GM23248 (cell line): ENCODE results near the gene RPL29. TPM values are rescaled to one million over a fixed set of nuclear protein-coding genes. Genes with fewer than 3 reads are reported as not detected.

Experiments
- DNase-seq: peaks from one replicate; pipeline ENCODE4 v3.0.0-alpha.2; 2015
- H2AFZ ChIP-seq: fragments of 200-600 bp; sonication (generic); 2 replicates; pipeline ENCODE4 v1.6.1; 2016; ENCODE audit warnings: antibody characterized with exemption
- H3F3A ChIP-seq: fragments of 200-600 bp; sonication (generic); 2 replicates; pipeline ENCODE4 v1.6.1; 2016; ENCODE audit warnings: mild to moderate bottlenecking, antibody characterized with exemption, mixed run types; ENCODE audit not compliant: insufficient read depth
- H3K27ac ChIP-seq: fragments of 200-600 bp; sonication (generic); 2 replicates; pipeline ENCODE4 v1.5.1; 2016; ENCODE audit warnings: mild to moderate bottlenecking
- H3K27me3 ChIP-seq: fragments of 200-600 bp; sonication (generic); replicated peaks from 2 replicates; pipeline ENCODE4 v1.6.1; 2016; ENCODE audit warnings: mild to moderate bottlenecking; ENCODE audit not compliant: insufficient read depth
- H3K36me3 ChIP-seq: fragments of 200-600 bp; sonication (generic); 2 replicates; pipeline ENCODE4 v1.6.1; 2016; ENCODE audit warnings: low read depth, mild to moderate bottlenecking
- H3K4me1 ChIP-seq: fragments of 200-600 bp; sonication (generic); 2 replicates; pipeline ENCODE4 v1.6.1; 2016; ENCODE audit warnings: mild to moderate bottlenecking; ENCODE audit not compliant: insufficient read depth
- H3K4me2 ChIP-seq: fragments of 200-600 bp; sonication (generic); one replicate; pipeline ENCODE4 v1.6.1; 2016; ENCODE audit warnings: mild to moderate bottlenecking; ENCODE audit not compliant: unreplicated experiment
- H3K4me3 ChIP-seq: fragments of 200-600 bp; sonication (generic); 2 replicates; pipeline ENCODE4 v1.5.1; 2016; ENCODE audit warnings: mild to moderate bottlenecking
- H3K79me2 ChIP-seq: fragments of 200-600 bp; sonication (generic); 2 replicates; pipeline ENCODE4 v1.6.1; 2016; ENCODE audit warnings: mild to moderate bottlenecking; ENCODE audit not compliant: insufficient read depth
- H3K9ac ChIP-seq: fragments of 200-600 bp; sonication (generic); 2 replicates; pipeline ENCODE4 v1.6.1; 2016; ENCODE audit warnings: mild to moderate bottlenecking
- H3K9me2 ChIP-seq: fragments of 200-600 bp; sonication (generic); 2 replicates; pipeline ENCODE4 v1.6.1; 2016; ENCODE audit warnings: mixed run types, mild to moderate bottlenecking, moderate library complexity; ENCODE audit not compliant: insufficient read depth
- H3K9me3 ChIP-seq: fragments of 200-600 bp; sonication (generic); one replicate; pipeline ENCODE4 v1.6.1; 2017; ENCODE audit warnings: low read depth
- H4K20me1 ChIP-seq: fragments of 200-600 bp; sonication (generic); 2 replicates; pipeline ENCODE4 v1.6.0; 2016; ENCODE audit not compliant: insufficient read depth
- EZH2 ChIP-seq: fragments of 200-600 bp; sonication (generic); IDR thresholded peaks from 2 replicates; pipeline ENCODE4 v1.6.1; 2018; ENCODE audit warnings: antibody characterized with exemption, mild to moderate bottlenecking; ENCODE audit not compliant: insufficient read depth, poor library complexity, severe bottlenecking
- EZH2phosphoT487 ChIP-seq: fragments of 200-600 bp; sonication (generic); IDR thresholded peaks from 2 replicates; pipeline ENCODE4 v1.6.1; 2018; ENCODE audit warnings: antibody characterized with exemption, moderate library complexity, mild to moderate bottlenecking, low read depth; ENCODE audit not compliant: insufficient read depth
- whole genome bisulfite sequencing, 2 experiments: methylation state at CpG; one replicate each; pipeline ENCODE4 v1.1.6; 2015 to 2017; ENCODE audit warnings: low lambda C conversion rate in 2 of 2, low coverage in 1 of 2; ENCODE audit errors: missing lambda C conversion rate in 2 of 2; 5-methylcytosine and 5-hydroxymethylcytosine counted together
- in situ Hi-C: fragments of 300-500 bp; cut with MboI; formaldehyde crosslinking; loops from 2 replicates; pipeline ENCODE4 v1.15.0; 2020
- polyA plus RNA-seq: library from polyadenylated mRNA; unstranded; fragments of >200 nt; fragmentation: Nextera tagmentation; extraction: Ambion mirVana; gene quantifications from 2 replicates; pipeline ENCODE4 v1.2.1, GENCODE V29; 2016
- total RNA-seq: library from RNA; depleted of rRNA; stranded (reverse); fragments of >200 nt; shearing (Covaris generic); gene quantifications from 2 replicates; pipeline ENCODE4 v1.2.3, GENCODE V29; 2014

Gene RPL29
- total and polyA plus RNA-seq, 2 experiments from 2014 or later = 690 to 1,164 TPM

DNA sequence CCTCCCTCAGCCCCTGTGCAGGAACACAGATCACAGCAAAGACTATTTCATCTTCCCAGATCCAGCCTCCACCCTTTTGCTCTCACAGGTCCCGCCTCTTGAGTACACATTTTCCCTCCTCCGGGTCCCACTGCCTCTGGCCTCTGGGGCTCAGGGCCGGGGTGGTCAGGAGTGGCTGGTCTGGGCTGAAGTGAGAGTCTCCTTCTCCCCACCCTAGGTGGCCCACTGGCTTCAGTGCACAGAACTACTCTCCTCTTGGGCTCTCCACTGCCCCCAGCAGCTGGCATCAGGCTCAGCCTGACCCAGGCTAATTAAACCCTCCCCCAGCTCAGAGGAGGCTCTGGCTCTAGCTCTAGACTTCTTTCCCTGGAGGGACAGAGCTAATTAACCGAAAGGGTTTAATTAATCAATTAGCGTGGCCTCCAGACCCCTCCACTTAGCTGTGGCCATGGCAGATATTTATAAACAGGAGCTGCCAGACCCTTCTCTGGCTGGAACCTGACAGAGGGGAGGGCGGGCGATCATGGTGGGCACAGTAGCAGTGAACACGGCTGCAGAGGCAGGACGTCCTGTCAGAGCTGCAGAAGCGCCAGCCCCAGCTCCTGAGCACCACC is 45.5 kb upstream of the RPL29 start:
- Histone ChIP-seq H3K9ac (no peak overlapping the region), H3K4me1 (peaks cover 12% of the 10 kb centered on the region), H3K36me3 (no peaks in the 10 kb centered on the region), H3K27me3 (no peaks in the 10 kb centered on the region), H3K27ac (no peak overlapping the region), H2AFZ (no peak overlapping the region), H3K79me2 (no peaks in the 10 kb centered on the region), H3K9me2 (no peaks in the 10 kb centered on the region), H3K4me3 (no peak overlapping the region), H3F3A (peaks cover 4% of the 10 kb centered on the region; the same call in 1 of the 2 replicates), H3K9me3 (no peaks in the 10 kb centered on the region), H4K20me1 (no peaks in the 10 kb centered on the region), H3K4me2 (no peak overlapping the region)
- WGBS, 2 experiments = 65 to 73% methylated on average over 9 to 10 of the region's 10 CpGs
- in situ Hi-C loops = no loop called here
- TF ChIP-seq EZH2 (no peak), EZH2phosphoT487 (no peak)
- DNase-seq = peak; percentile 38

DNA sequence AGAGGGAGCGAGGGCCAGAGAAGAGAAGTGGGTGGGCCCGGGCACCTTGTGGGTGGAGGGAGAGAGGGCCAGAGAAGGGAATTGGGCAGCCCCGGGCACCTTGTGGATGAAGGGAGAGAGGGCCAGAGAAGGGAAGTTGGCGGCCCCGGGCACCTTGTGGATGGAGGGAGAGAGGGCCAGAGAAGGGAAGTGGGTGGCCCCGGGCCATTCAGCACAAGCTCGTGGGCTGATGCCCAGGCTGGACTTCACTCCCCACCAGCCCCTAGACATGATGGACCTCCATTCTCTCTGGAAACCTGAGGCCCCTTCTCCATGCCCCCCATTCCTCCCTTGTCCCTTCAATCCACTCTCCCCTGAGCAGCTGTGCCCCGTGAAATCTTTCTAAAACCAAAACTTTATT is 44.9 kb upstream of the RPL29 start:
- 60 to 78% methylated on average over 1 to 8 of the region's 8 CpGs for WGBS, 2 experiments

DNA sequence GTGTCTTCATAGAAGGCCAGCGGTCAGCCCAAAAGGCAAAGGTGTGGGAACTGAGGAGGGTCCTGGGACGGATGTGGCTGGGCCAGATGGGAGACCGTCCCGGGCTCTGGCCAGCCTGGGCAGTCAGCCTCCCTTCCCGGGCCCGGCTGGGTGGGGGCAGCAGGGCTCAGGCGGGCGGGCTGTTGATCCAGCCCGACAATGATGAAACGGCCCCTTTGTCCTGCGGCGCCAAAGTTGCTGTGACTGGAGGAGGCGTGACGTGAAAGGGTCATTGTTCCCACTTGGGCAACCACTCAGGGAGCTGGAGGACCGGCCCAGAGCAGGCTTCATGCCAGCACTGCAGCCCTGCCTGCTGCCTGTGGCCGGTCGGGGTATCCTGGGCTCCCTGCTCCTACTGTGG is 44.2 kb upstream of the RPL29 start:
- Histone ChIP-seq H3K79me2 (no peaks in the 10 kb centered on the region), H3K9me2 (no peaks in the 10 kb centered on the region), H3K36me3 (no peaks in the 10 kb centered on the region), H3K9me3 (no peaks in the 10 kb centered on the region), H3K27me3 (no peaks in the 10 kb centered on the region), H4K20me1 (no peaks in the 10 kb centered on the region), H3K9ac (no peak overlapping the region), H3K4me2 (no peak overlapping the region), H3F3A (no peaks in the 10 kb centered on the region), H2AFZ (no peak overlapping the region), H3K4me3 (no peak overlapping the region), H3K27ac (no peak overlapping the region), H3K4me1 (no peaks in the 10 kb centered on the region)
- in situ Hi-C loops = no loop called here
- 75 to 83% methylated on average over 10 to 17 of the region's 17 CpGs for WGBS, 2 experiments
- DNase-seq = no peak
- no peak for TF ChIP-seq EZH2
- no peak for TF ChIP-seq EZH2phosphoT487

More for the DNA sequence above, 44.9 kb upstream of the RPL29 start:
- H3K4me2 ChIP-seq = no peak overlapping the region
- no peak for DNase-seq
- no peak overlapping the region for H3K27ac ChIP-seq
- no peaks in the 10 kb centered on the region for H3K36me3 ChIP-seq
- H3K9me3 ChIP-seq = no peaks in the 10 kb centered on the region
- H3K4me3 ChIP-seq = no peak overlapping the region
- H3K4me1 ChIP-seq = peaks cover 5% of the 10 kb centered on the region
- no peaks in the 10 kb centered on the region for H3K79me2 ChIP-seq
- no peaks in the 10 kb centered on the region for H3K9me2 ChIP-seq
- no peaks in the 10 kb centered on the region for H3K27me3 ChIP-seq
- H3K9ac ChIP-seq = no peak overlapping the region
- H4K20me1 ChIP-seq = no peaks in the 10 kb centered on the region
- in situ Hi-C loops = no loop called here
- H2AFZ ChIP-seq = no peak overlapping the region
- TF ChIP-seq EZH2phosphoT487 (no peak), EZH2 (no peak)
- no peaks in the 10 kb centered on the region for H3F3A ChIP-seq

DNA sequence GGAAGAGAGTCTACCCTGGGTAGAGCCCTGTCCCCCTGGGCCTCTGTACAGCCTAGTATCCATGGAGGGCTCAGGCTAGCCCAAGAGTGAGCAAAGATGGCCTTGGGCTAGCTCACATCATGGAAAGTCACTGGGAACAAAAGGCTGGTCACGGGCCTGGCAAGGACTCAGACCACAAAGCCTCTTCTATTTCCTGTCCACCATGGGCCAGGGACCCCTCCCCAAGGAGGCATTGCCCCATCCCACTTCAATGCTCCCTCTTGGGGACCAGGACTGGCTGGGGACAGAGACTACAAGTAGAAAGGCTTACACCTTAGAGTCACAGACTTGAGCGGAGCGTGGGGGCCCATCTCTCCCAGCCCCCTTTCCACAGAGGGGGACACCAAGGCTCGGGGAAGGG is 43.7 kb upstream of the RPL29 start:
- Histone ChIP-seq H3K4me1 (no peaks in the 10 kb centered on the region), H2AFZ (no peak overlapping the region), H3K9me2 (no peaks in the 10 kb centered on the region), H3K79me2 (no peaks in the 10 kb centered on the region), H3K4me2 (no peak overlapping the region), H4K20me1 (no peaks in the 10 kb centered on the region), H3F3A (no peaks in the 10 kb centered on the region), H3K27ac (no peak overlapping the region), H3K36me3 (no peaks in the 10 kb centered on the region), H3K27me3 (no peaks in the 10 kb centered on the region), H3K4me3 (no peak overlapping the region), H3K9me3 (no peaks in the 10 kb centered on the region), H3K9ac (no peak overlapping the region)
- no peak for TF ChIP-seq EZH2
- no peak for TF ChIP-seq EZH2phosphoT487
- WGBS, 2 experiments = 62 to 67% methylated on average over 4 of the region's 4 CpGs
- no peak for DNase-seq
- in situ Hi-C loops = no loop called here

DNA sequence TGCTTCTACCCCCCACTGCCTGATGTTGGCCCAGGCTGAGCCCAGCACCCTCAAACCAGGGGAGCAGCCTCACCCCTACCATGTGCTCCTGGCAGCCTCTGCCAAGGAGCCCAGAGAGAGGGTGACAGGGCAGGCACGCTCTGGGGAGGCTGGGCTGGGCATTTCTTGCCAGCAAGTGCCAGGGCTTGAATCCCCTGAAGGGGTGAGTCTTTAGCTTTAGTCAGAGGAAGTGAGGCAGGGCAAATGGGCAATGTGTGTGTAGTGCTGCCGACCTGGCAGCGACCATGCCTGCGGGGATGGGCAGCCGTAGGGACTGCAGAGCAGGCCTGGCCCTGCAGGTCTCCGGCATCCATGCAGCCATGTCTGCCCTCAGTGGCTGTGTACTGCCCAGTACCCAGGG is 42.5 kb upstream of the RPL29 start:
- no peaks in the 10 kb centered on the region for H4K20me1 ChIP-seq
- no peaks in the 10 kb centered on the region for H3K9me3 ChIP-seq
- no peak overlapping the region for H2AFZ ChIP-seq
- in situ Hi-C loops = no loop called here
- no peaks in the 10 kb centered on the region for H3K79me2 ChIP-seq
- DNase-seq = no peak
- no peak overlapping the region for H3K27ac ChIP-seq
- WGBS, 2 experiments = 80 to 83% methylated on average over 6 of the region's 6 CpGs
- H3F3A ChIP-seq = no peaks in the 10 kb centered on the region
- no peaks in the 10 kb centered on the region for H3K9me2 ChIP-seq
- H3K4me2 ChIP-seq = no peak overlapping the region
- no peaks in the 10 kb centered on the region for H3K27me3 ChIP-seq
- H3K4me3 ChIP-seq = no peak overlapping the region
- no peaks in the 10 kb centered on the region for H3K4me1 ChIP-seq
- TF ChIP-seq EZH2 (no peak), EZH2phosphoT487 (no peak)
- H3K36me3 ChIP-seq = no peaks in the 10 kb centered on the region
- H3K9ac ChIP-seq = no peak overlapping the region
